HepG2 (cell line): ENCODE results near the gene WDR47. TPM values are rescaled to one million over a fixed set of nuclear protein-coding genes. Genes with fewer than 3 reads are reported as not detected.

Source experiments
- BCL3 ChIP-seq: sonication (generic); formaldehyde crosslinking; IDR thresholded peaks from 2 replicates; pipeline ENCODE4 v1.5.1; 2020; ENCODE audit warnings: mild to moderate bottlenecking, missing genetic modification reagents, moderate library complexity
- CEBPB ChIP-seq: IDR thresholded peaks from 2 replicates; pipeline ENCODE4 v1.6.1; 2011; ENCODE audit warnings: low read depth, low read length, improper control_type of control experiment, borderline replicate concordance
- HDAC6 ChIP-seq: fragments of 200-600 bp; sonication (generic); IDR thresholded peaks from 2 replicates; pipeline ENCODE4 v1.7.0; 2017; ENCODE audit warnings: mild to moderate bottlenecking, antibody characterized with exemption, low read length, low read depth
- JDP2 ChIP-seq: sonication (generic); formaldehyde crosslinking; IDR thresholded peaks from 2 replicates; pipeline ENCODE4 v1.8.1; 2022; ENCODE audit warnings: missing genetic modification reagents, borderline replicate concordance
- MAZ ChIP-seq, 2 experiments: sonication (generic) in 1 of 2; formaldehyde crosslinking in 1 of 2; IDR thresholded peaks; 2 replicates each; pipeline versions ENCODE4 v1.5.0 to v1.6.1; 2012 to 2020; ENCODE audit warnings: low read depth in 2 of 2, mild to moderate bottlenecking in 2 of 2, borderline replicate concordance in 1 of 2, improper control_type of control experiment in 1 of 2, low read length in 1 of 2, missing genetic modification reagents in 1 of 2, moderate library complexity in 1 of 2
- ONECUT2 ChIP-seq: sonication (generic); formaldehyde crosslinking; IDR thresholded peaks from 2 replicates; pipeline ENCODE4 v1.4.0; 2020; ENCODE audit warnings: missing genetic modification reagents
- RBFOX2 ChIP-seq: fragments of 200-400 bp; formaldehyde crosslinking; IDR thresholded peaks from 2 replicates; pipeline ENCODE4 v1.6.1; 2017; ENCODE audit warnings: low read depth, mild to moderate bottlenecking, low read length
- SNAI1 ChIP-seq: sonication (generic); formaldehyde crosslinking; IDR thresholded peaks from 2 replicates; pipeline ENCODE4 v1.5.0; 2020; ENCODE audit warnings: mild to moderate bottlenecking, missing genetic modification reagents, borderline replicate concordance
- TBX2 ChIP-seq: sonication (generic); formaldehyde crosslinking; IDR thresholded peaks from 2 replicates; pipeline ENCODE4 v1.5.0; 2020; ENCODE audit warnings: missing genetic modification reagents, mild to moderate bottlenecking, borderline replicate concordance
- TOPORS ChIP-seq: sonication (generic); formaldehyde crosslinking; IDR thresholded peaks from 2 replicates; pipeline ENCODE4 v1.8.0; 2023; ENCODE audit warnings: mild to moderate bottlenecking, missing genetic modification reagents
- U2AF1 ChIP-seq: fragments of 200-400 bp; formaldehyde crosslinking; optimal IDR thresholded peaks from 2 replicates; pipeline ENCODE3; 2017; ENCODE audit warnings: mild to moderate bottlenecking, low read depth, low read length
- WIZ ChIP-seq: sonication (generic); formaldehyde crosslinking; IDR thresholded peaks from 2 replicates; pipeline ENCODE4 v1.5.1; 2020; ENCODE audit warnings: mild to moderate bottlenecking, missing genetic modification reagents
- ZGPAT ChIP-seq: IDR thresholded peaks from 2 replicates; pipeline ENCODE4 v1.6.1; 2016; ENCODE audit warnings: mild to moderate bottlenecking
- ZMYM4 ChIP-seq: sonication (generic); formaldehyde crosslinking; IDR thresholded peaks from 2 replicates; pipeline ENCODE4 v1.8.1; 2023; ENCODE audit warnings: mild to moderate bottlenecking, missing genetic modification reagents
- ZNF362 ChIP-seq: sonication (generic); formaldehyde crosslinking; IDR thresholded peaks from 2 replicates; pipeline ENCODE4 v1.4.0; 2020; ENCODE audit warnings: missing genetic modification reagents, mild to moderate bottlenecking, borderline replicate concordance
- ZNF382 ChIP-seq: sonication (generic); formaldehyde crosslinking; IDR thresholded peaks from 2 replicates; pipeline ENCODE4 v1.5.0; 2020; ENCODE audit warnings: missing genetic modification reagents, mild to moderate bottlenecking, borderline replicate concordance
- polyA plus RNA-seq, 8 experiments: library from polyadenylated mRNA; depleted of rRNA in 3 of 8; stranded (reverse) in 7 of 8; unstranded in 1 of 8; fragments of >200 nt; fragmentation: Illumina TruSeq in 4 of 8; extraction: Trizol in 4 of 8; gene quantifications; 2 replicates each; pipeline versions ENCODE4 v1.2.1 to v1.2.3, GENCODE V29; 2011 to 2016; ENCODE audit warnings: low read depth in 4 of 8, missing spikeins in 1 of 8, mixed read lengths in 1 of 8; ENCODE audit not compliant: insufficient read depth in 1 of 8
- total RNA-seq, 5 experiments: library from RNA; depleted of rRNA; stranded (reverse); fragments of >200 nt; fragmentation: Illumina TruSeq; extraction: Trizol; gene quantifications; 2 replicates each; pipeline ENCODE4 v1.2.3, GENCODE V29; 2016; ENCODE audit warnings: low read depth in 1 of 5
- TF ChIP-seq, protein P1 (sequence below): sonication (generic); formaldehyde crosslinking; IDR thresholded peaks from 2 replicates; pipeline ENCODE4 v1.4.0; 2020; ENCODE audit warnings: mild to moderate bottlenecking, missing genetic modification reagents
- TF ChIP-seq, protein P2 (sequence below): sonication (generic); formaldehyde crosslinking; IDR thresholded peaks from 2 replicates; pipeline ENCODE4 v1.8.0; 2022; ENCODE audit warnings: mild to moderate bottlenecking, missing genetic modification reagents, moderate library complexity

Gene WDR47
- total and polyA plus RNA-seq, 2 of the 13 experiments (the other 11 are each of a cell fraction or from before 2014, with no cell fraction given), result 4.3 to 5.9 TPM

DNA sequence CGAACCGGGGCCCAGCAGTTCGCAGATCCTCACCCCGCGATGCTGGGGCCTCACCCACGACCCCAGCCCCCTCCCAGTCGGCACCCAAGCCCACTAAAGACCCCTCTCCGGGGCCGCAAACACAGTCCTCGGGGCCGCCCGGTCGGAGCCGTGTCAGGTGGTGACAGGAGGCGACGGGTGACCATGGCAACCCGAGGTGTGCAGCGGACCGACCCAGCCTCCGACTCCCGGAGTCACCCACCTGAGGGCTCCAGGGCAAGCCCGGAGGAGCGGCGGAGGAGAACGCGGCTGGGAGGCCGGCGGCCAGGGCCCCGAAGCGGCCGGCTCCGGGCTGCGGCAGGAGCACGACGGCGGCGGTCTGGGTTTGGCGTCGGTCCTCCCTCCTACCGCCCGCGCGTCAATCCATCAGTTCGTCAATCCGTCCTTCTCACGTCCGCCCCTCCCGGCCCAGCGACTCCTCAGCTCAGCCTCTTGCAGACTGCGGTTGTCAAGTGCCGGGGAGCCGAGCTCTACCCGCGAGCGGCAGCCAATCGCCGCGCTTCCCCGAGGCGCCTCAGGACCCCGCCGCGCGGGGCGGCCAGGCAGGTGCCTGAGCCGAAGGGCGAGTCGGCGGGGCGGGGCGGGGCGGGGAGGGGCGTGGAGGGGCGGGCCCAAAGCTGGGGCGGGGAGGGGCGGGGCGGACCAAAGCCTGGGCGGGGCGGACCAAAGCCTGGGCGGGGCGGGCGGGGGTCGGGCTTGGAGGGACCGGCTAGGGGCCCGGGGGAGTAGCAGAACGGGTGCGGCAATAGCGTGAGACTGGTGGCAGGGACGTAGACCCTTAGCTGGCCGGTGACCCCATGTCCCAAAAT is at the start of gene WDR47 (continued):
- TF ChIP-seq ZNF382 (CRISPR knock-in tag) (no peak), TOPORS (CRISPR knock-in tag) (no peak), ZMYM4 (CRISPR knock-in tag) (peak; percentile 70; the same call in 1 of the 2 replicates), MAZ (IDR thresholded peaks at IDR 0.05; ENCODE audit: borderline replicate concordance, low read depth, low read length) (no peak), MAZ (CRISPR knock-in tag; IDR thresholded peaks at IDR 0.05; ENCODE audit: low read depth) (peak; percentile 70; the same call in 1 of the 2 replicates), BCL3 (CRISPR knock-in tag) (no peak), ZNF362 (CRISPR knock-in tag) (no peak), JDP2 (no peak), TBX2 (CRISPR knock-in tag) (peak; percentile 37), CEBPB (no peak), ONECUT2 (no peak), RBFOX2 (peak; percentile 87), WIZ (no peak), ZGPAT (CRISPR knock-in tag) (peak; percentile 77; the same call in 1 of the 2 replicates), HDAC6 (no peak), SNAI1 (CRISPR knock-in tag) (no peak), U2AF1 (no peak)
- TF ChIP-seq, protein P1, sequence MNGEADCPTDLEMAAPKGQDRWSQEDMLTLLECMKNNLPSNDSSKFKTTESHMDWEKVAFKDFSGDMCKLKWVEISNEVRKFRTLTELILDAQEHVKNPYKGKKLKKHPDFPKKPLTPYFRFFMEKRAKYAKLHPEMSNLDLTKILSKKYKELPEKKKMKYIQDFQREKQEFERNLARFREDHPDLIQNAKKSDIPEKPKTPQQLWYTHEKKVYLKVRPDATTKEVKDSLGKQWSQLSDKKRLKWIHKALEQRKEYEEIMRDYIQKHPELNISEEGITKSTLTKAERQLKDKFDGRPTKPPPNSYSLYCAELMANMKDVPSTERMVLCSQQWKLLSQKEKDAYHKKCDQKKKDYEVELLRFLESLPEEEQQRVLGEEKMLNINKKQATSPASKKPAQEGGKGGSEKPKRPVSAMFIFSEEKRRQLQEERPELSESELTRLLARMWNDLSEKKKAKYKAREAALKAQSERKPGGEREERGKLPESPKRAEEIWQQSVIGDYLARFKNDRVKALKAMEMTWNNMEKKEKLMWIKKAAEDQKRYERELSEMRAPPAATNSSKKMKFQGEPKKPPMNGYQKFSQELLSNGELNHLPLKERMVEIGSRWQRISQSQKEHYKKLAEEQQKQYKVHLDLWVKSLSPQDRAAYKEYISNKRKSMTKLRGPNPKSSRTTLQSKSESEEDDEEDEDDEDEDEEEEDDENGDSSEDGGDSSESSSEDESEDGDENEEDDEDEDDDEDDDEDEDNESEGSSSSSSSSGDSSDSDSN (CRISPR knock-in tag), result peak; percentile 70; the same call in 1 of the 2 replicates
- TF ChIP-seq, protein P2, sequence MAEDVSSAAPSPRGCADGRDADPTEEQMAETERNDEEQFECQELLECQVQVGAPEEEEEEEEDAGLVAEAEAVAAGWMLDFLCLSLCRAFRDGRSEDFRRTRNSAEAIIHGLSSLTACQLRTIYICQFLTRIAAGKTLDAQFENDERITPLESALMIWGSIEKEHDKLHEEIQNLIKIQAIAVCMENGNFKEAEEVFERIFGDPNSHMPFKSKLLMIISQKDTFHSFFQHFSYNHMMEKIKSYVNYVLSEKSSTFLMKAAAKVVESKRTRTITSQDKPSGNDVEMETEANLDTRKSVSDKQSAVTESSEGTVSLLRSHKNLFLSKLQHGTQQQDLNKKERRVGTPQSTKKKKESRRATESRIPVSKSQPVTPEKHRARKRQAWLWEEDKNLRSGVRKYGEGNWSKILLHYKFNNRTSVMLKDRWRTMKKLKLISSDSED, result no peak
